ENCODE results near the gene KRT85.

- TF ChIP-seq HMG20B (CRISPR knock-in tag; conservative IDR thresholded peaks at IDR 0.05) (no peak), ARNT (IDR thresholded peaks at IDR 0.05) (no peak), CTCF (CRISPR knock-in tag; IDR thresholded peaks at IDR 0.05) (no peak), ZNF513 (CRISPR knock-in tag; conservative IDR thresholded peaks at IDR 0.05) (no peak), JUNB (CRISPR knock-in tag; IDR thresholded peaks at IDR 0.05; ENCODE audit: borderline replicate concordance) (no peak), ZMYM2 (CRISPR knock-in tag; IDR thresholded peaks at IDR 0.05) (no peak), XRCC5 (optimal IDR thresholded peaks at IDR 0.05; ENCODE audit: low read length) (no peak)
Measured at GRCh38 chr12:52360663-52361271, 6.5 kb downstream of the KRT85 start.
